ENCODE measurements around the gene MGAT4A.

The MGAT4A gene

DNA sequence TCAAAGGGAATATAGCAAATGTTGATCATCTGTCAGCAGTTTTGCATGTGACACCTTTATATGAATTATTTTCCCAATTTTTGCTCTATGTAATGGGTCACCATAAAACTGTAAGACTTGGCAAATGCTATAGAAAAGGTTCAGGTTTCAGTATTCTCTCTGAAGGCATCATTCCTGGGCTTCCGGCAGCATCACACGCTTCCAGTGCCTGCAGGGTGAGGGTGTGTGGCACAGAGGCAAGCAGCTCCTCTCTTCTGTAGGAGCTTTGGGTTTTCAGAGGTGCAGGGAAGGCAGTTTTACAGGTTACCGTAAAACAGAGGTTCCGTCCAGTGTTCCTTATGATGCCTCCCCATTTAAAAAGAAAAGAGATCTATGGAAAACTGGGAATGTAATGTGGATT lies 141.4 kb downstream of the MGAT4A start:
- no peak overlapping the region for H3K4me3 ChIP-seq (ENCODE audit: low read depth, low read length)
- TF ChIP-seq, protein P1, sequence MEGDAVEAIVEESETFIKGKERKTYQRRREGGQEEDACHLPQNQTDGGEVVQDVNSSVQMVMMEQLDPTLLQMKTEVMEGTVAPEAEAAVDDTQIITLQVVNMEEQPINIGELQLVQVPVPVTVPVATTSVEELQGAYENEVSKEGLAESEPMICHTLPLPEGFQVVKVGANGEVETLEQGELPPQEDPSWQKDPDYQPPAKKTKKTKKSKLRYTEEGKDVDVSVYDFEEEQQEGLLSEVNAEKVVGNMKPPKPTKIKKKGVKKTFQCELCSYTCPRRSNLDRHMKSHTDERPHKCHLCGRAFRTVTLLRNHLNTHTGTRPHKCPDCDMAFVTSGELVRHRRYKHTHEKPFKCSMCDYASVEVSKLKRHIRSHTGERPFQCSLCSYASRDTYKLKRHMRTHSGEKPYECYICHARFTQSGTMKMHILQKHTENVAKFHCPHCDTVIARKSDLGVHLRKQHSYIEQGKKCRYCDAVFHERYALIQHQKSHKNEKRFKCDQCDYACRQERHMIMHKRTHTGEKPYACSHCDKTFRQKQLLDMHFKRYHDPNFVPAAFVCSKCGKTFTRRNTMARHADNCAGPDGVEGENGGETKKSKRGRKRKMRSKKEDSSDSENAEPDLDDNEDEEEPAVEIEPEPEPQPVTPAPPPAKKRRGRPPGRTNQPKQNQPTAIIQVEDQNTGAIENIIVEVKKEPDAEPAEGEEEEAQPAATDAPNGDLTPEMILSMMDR (IDR thresholded peaks at IDR 0.05; ENCODE audit: low read depth, low read length, missing control alignments), result no peak
- DNase-seq (ENCODE audit: low read depth), result no peak

DNA sequence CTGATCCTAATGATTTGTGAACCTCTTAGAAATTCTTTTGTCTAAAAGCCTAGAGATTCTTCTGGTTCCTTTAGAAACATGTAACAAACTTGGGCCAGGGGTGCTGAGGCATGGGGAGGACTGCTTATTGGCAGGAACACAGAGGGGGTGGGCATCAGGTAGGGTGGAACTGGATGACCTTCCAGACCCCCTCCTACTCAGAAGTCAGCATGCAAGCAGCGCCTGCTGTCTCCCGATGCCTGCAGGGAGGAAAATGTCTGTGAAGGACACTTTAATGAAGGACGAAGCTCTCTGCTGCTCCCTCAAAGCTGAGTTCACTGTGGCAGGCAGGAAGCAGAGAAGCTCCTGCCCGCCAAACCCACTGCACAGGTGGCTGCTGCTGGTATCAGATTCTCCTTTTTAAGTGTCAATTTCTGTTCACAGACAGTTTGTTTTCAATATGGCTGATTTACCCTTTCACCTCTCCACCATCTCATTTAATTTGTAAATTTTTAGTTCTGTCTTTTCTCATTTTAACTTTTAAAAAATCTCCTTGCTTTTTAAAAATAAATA lies 142.0 kb downstream of the MGAT4A start:
- TF ChIP-seq, protein P1 (IDR thresholded peaks at IDR 0.05; ENCODE audit: low read depth, low read length, missing control alignments), result no peak
- no peak overlapping the region for H3K4me3 ChIP-seq (ENCODE audit: low read depth, low read length)
- DNase-seq (ENCODE audit: low read depth), result no peak

- no peak overlapping the region for H3K4me3 ChIP-seq (ENCODE audit: low read depth, low read length)
- no peak for DNase-seq (ENCODE audit: low read depth)
- TF ChIP-seq, protein P1 (IDR thresholded peaks at IDR 0.05; ENCODE audit: low read depth, low read length, missing control alignments), result no peak
Measured at GRCh38 chr2:98586551-98587140, 144.3 kb downstream of the MGAT4A start.

DNA sequence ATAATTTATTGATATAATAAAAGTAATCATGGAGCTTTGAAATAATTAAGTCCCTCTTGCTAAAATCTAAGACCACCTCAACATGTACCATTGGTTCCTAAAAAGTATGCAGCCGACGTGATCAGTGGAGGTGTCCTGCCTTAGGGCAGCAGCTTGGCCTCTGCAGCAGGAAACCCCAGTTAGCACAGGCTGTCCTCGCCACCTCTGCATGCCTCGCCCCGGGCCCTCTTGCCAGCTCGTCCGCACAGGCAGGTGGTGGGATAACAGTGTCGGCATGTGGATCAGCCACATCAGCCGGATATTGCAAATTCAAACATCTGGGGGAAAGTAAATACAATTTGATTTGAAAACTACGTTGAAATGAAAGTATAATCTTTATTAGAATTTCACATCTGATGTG lies 145.5 kb downstream of the MGAT4A start:
- TF ChIP-seq, protein P1 (IDR thresholded peaks at IDR 0.05; ENCODE audit: low read depth, low read length, missing control alignments), result no peak
- DNase-seq (ENCODE audit: low read depth), result no peak
- no peak overlapping the region for H3K4me3 ChIP-seq (ENCODE audit: low read depth, low read length)

DNA sequence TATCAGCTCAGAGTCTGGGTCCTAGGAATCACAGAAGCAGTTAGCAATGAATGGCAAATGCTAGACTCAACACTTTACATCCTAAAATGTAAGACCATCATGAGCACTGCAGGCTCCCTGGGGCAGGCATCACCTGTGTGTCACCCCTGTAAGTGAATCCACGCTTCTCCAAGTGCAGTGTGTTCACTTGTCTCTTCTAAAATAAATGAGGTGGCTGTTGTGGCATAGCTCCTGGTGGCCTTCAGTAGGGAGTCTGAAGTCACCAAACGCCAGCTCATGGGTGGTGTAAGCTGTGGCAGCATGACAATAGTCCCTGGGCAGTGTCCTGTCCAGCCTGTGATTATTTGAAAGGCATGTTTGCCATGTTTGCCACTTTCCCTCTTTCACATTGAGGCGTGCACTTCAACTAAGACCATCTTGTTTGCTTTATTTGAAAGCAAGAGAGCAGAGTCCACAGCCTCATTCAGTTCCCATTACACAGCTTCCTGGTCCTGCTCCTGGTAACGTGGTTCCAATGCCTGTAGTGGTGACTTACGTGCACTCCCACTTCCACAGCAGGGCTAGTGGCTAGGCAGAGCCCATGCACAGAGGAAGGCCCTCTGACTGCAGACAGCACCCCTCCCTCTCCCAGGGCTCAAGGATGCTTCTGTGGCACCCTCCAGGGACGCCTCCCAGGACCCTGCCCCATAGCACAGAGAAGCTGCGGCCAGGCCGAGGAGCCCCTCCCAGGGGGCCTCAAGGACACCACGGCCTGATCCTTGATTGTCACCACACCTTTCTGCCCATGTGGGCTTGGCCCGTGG lies 146.9 kb downstream of the MGAT4A start:
- TF ChIP-seq, protein P1 (IDR thresholded peaks at IDR 0.05; ENCODE audit: low read depth, low read length, missing control alignments), result no peak
- H3K4me3 ChIP-seq (ENCODE audit: low read depth, low read length), result no peak overlapping the region
- no peak for DNase-seq (ENCODE audit: low read depth)

DNA sequence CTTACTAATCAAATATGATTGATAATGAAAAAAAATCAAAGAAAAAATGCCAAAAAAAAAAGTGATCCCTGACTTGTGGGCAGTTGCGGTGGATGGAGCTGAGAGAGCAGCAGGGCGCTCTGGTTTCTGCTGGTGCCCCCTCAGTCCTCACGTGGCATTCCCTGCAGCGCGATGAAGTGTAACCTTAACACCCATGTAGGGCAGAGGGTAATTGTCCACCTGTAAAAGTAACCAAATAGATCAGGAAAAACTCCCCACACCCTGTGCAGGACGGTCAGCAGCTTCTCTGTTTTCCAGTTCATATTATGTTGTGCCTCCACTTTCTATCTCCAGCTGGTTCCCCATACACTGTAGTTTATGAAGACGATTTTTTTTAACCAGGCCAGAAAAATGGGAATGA lies 147.7 kb downstream of the MGAT4A start:
- TF ChIP-seq, protein P1 (IDR thresholded peaks at IDR 0.05; ENCODE audit: low read depth, low read length, missing control alignments), result no peak
- no peak overlapping the region for H3K4me3 ChIP-seq (ENCODE audit: low read depth, low read length)
- DNase-seq (ENCODE audit: low read depth), result no peak
